NB4 (cell line): ENCODE results near the gene MYOD1.

ENCODE experiments used
- CTCF ChIP-seq: IDR thresholded peaks from one replicate; pipeline ENCODE4 v1.5.1; 2012; ENCODE audit warnings: low read depth, low read length
- MYC ChIP-seq: IDR thresholded peaks from 2 replicates; pipeline ENCODE4 v1.6.1; 2011; ENCODE audit warnings: low read depth, low read length
- POLR2A ChIP-seq: IDR thresholded peaks from 2 replicates; pipeline ENCODE4 v1.6.1; 2011; ENCODE audit warnings: mild to moderate bottlenecking; ENCODE audit not compliant: insufficient read length; ENCODE audit errors: extremely low read depth

GRCh38 chr11:17766073-17766359 is 46.6 kb downstream of the MYOD1 start:
- TF ChIP-seq CTCF (no peak), POLR2A (no peak), MYC (no peak)
